HEK293 (cell line): ENCODE data around the gene LRRC4C.

Experiments
- CTCF ChIA-PET: fragments of 350-600 bp; formaldehyde crosslinking; extraction: SDS; loops from one replicate; lab custom pipeline; 2021; ENCODE audit warnings: antibody characterized with exemption; lab: Yijun Ruan, JAX
- POLR2A ChIA-PET: fragments of 300-600 bp; formaldehyde crosslinking; extraction: SDS; loops from one replicate; lab custom pipeline; 2020; ENCODE audit warnings: antibody characterized with exemption, inconsistent platforms; lab: Yijun Ruan, JAX
- H3K27ac ChIP-seq: fragments of 200-500 bp; sonication (Bioruptor generic); 2 replicates; pipeline ENCODE4 v1.5.1; 2014; ENCODE audit warnings: low read depth, low read length, control low read depth, inconsistent platforms; ENCODE audit errors: extremely low read depth
- H3K36me3 ChIP-seq, 2 experiments: fragments of 200-500 bp in 1 of 2; sonication (Bioruptor generic) in 1 of 2; 1 replicate in 1 of 2; 2 replicates in 1 of 2; pipeline ENCODE4 v1.5.1; 2014 to 2017; ENCODE audit warnings: inconsistent platforms in 2 of 2, low read length in 2 of 2; ENCODE audit not compliant: control insufficient read depth in 2 of 2, insufficient read depth in 1 of 2
- H3K4me1 ChIP-seq: fragments of 200-500 bp; sonication (Bioruptor generic); 2 replicates; pipeline ENCODE4 v1.5.1; 2014; ENCODE audit warnings: mild to moderate bottlenecking, low read length, inconsistent platforms; ENCODE audit not compliant: control insufficient read depth, insufficient read depth
- H3K4me3 ChIP-seq: 2 replicates; pipeline ENCODE4 v1.5.1; 2011; ENCODE audit warnings: low read depth, mild to moderate bottlenecking, control low read depth, low read length, moderate library complexity
- H3K9me3 ChIP-seq: fragments of 200-500 bp; sonication (Bioruptor generic); 2 replicates; pipeline ENCODE4 v1.5.1; 2014; ENCODE audit warnings: low read depth, low read length, inconsistent platforms; ENCODE audit not compliant: control insufficient read depth, insufficient read depth
- AEBP2 ChIP-seq: fragments of 450-650 bp; formaldehyde crosslinking; IDR thresholded peaks from 2 replicates; pipeline ENCODE4 v1.5.1; 2016; ENCODE audit warnings: missing biosample characterization, missing genetic modification characterization, borderline replicate concordance
- BCL11B ChIP-seq: fragments of 450-650 bp; formaldehyde crosslinking; IDR thresholded peaks from 2 replicates; pipeline ENCODE4 v1.5.1; 2016; ENCODE audit warnings: low read depth, missing biosample characterization, missing genetic modification characterization
- GLI4 ChIP-seq: fragments of 450-650 bp; formaldehyde crosslinking; IDR thresholded peaks from 2 replicates; pipeline ENCODE4 v1.5.1; 2016; ENCODE audit warnings: missing biosample characterization, missing genetic modification characterization
- HOXD13 ChIP-seq: sonication (generic); formaldehyde crosslinking; IDR thresholded peaks from 2 replicates; pipeline ENCODE4 v1.8.0; 2022; ENCODE audit warnings: missing genetic modification reagents, borderline replicate concordance
- KLF1 ChIP-seq: fragments of 450-650 bp; formaldehyde crosslinking; IDR thresholded peaks from 2 replicates; pipeline ENCODE4 v1.5.1; 2016; ENCODE audit warnings: missing biosample characterization, missing genetic modification characterization
- KLF16 ChIP-seq: fragments of 450-650 bp; formaldehyde crosslinking; IDR thresholded peaks from 2 replicates; pipeline ENCODE4 v1.5.1; 2017; ENCODE audit warnings: missing biosample characterization, missing genetic modification characterization
- SP7 ChIP-seq: fragments of 450-650 bp; formaldehyde crosslinking; IDR thresholded peaks from 2 replicates; pipeline ENCODE4 v1.5.1; 2016; ENCODE audit warnings: missing biosample characterization, missing genetic modification characterization
- TSHZ1 ChIP-seq: fragments of 450-650 bp; formaldehyde crosslinking; IDR thresholded peaks from 2 replicates; pipeline ENCODE4 v1.5.1; 2016; ENCODE audit warnings: missing biosample characterization, missing genetic modification characterization, borderline replicate concordance
- YY1 ChIP-seq: fragments of 450-650 bp; formaldehyde crosslinking; IDR thresholded peaks from 2 replicates; pipeline ENCODE4 v1.5.1; 2018; ENCODE audit warnings: missing biosample characterization, missing genetic modification characterization
- ZBTB1 ChIP-seq: fragments of 450-650 bp; formaldehyde crosslinking; IDR thresholded peaks from 2 replicates; pipeline ENCODE4 v1.5.1; 2016; ENCODE audit warnings: missing biosample characterization, missing genetic modification characterization
- ZBTB6 ChIP-seq: fragments of 450-650 bp; formaldehyde crosslinking; IDR thresholded peaks from 2 replicates; pipeline ENCODE4 v1.5.1; 2017; ENCODE audit warnings: missing biosample characterization, missing genetic modification characterization
- ZNF10 ChIP-seq: fragments of 450-650 bp; formaldehyde crosslinking; IDR thresholded peaks from 2 replicates; pipeline ENCODE4 v1.5.1; 2017; ENCODE audit warnings: missing biosample characterization, missing genetic modification characterization
- ZNF2 ChIP-seq: fragments of 450-650 bp; formaldehyde crosslinking; IDR thresholded peaks from 2 replicates; pipeline ENCODE4 v1.5.1; 2016; ENCODE audit warnings: missing biosample characterization, missing genetic modification characterization
- ZNF274 ChIP-seq, 2 experiments: fragments of 200-500 bp in 1 of 2; fragments of 450-650 bp in 1 of 2; sonication (Bioruptor generic) in 1 of 2; formaldehyde crosslinking in 1 of 2; IDR thresholded peaks; 2 replicates each; pipeline versions ENCODE4 v1.5.1 to v1.6.1; 2014 to 2016; ENCODE audit warnings: borderline replicate concordance in 1 of 2, inconsistent platforms in 1 of 2, low read length in 1 of 2, missing biosample characterization in 1 of 2, missing genetic modification characterization in 1 of 2
- ZNF280C ChIP-seq: fragments of 450-650 bp; formaldehyde crosslinking; IDR thresholded peaks from 2 replicates; pipeline ENCODE4 v1.5.1; 2016; ENCODE audit warnings: missing biosample characterization, missing genetic modification characterization
- ZNF391 ChIP-seq: fragments of 450-650 bp; formaldehyde crosslinking; IDR thresholded peaks from 2 replicates; pipeline ENCODE4 v1.5.1; 2016; ENCODE audit warnings: low read depth, missing biosample characterization, missing genetic modification characterization, borderline replicate concordance
- ZNF518A ChIP-seq: fragments of 450-650 bp; formaldehyde crosslinking; conservative IDR thresholded peaks from 2 replicates; pipeline ENCODE4 v1.5.1; 2016; ENCODE audit warnings: low read depth, missing biosample characterization, missing genetic modification characterization
- ZNF530 ChIP-seq: fragments of 450-650 bp; formaldehyde crosslinking; IDR thresholded peaks from 2 replicates; pipeline ENCODE4 v1.5.1; 2016; ENCODE audit warnings: low read depth, missing biosample characterization, missing genetic modification characterization
- ZNF664 ChIP-seq: fragments of 450-650 bp; formaldehyde crosslinking; IDR thresholded peaks from 2 replicates; pipeline ENCODE4 v1.5.1; 2016; ENCODE audit warnings: missing biosample characterization, missing genetic modification characterization
- ZNF768 ChIP-seq: fragments of 450-650 bp; formaldehyde crosslinking; IDR thresholded peaks from 2 replicates; pipeline ENCODE4 v1.5.1; 2018; ENCODE audit warnings: missing biosample characterization, mild to moderate bottlenecking, missing genetic modification characterization

Gene LRRC4C

GRCh38 chr11:40166892-40167291, 1292.6 kb downstream of the LRRC4C start:
- no peak overlapping the region for H3K4me3 ChIP-seq
- H3K27ac ChIP-seq: no peak overlapping the region
- no peak for TF ChIP-seq ZNF518A (tag by site-specific recombination)
- TF ChIP-seq TSHZ1 (tag by site-specific recombination): no peak
- no peak for TF ChIP-seq ZNF2
- TF ChIP-seq SP7 (tag by site-specific recombination): no peak
- TF ChIP-seq ZNF274 (IDR thresholded peaks at IDR 0.05; ENCODE audit: low read length): no peak
- no peak for TF ChIP-seq ZNF274 (tag by site-specific recombination; IDR thresholded peaks at IDR 0.05; ENCODE audit: borderline replicate concordance)
- no peak for TF ChIP-seq KLF1 (tag by site-specific recombination)
- TF ChIP-seq ZNF280C: no peak
- no peak for TF ChIP-seq ZNF391 (tag by site-specific recombination)
- no peak for TF ChIP-seq ZNF10 (tag by site-specific recombination)
- TF ChIP-seq BCL11B: no peak
- CTCF ChIA-PET: no interaction called here
- POLR2A ChIA-PET: no interaction called here
- H3K4me1 ChIP-seq: no peaks in the 10 kb centered on the region
- H3K9me3 ChIP-seq: no peaks in the 10 kb centered on the region
- H3K36me3 ChIP-seq: no peaks in the 10 kb centered on the region

GRCh38 chr11:40162901-40163883, 1296.3 kb downstream of the LRRC4C start:
- no peaks in the 10 kb centered on the region for H3K9me3 ChIP-seq
- H3K4me1 ChIP-seq: no peaks in the 10 kb centered on the region
- POLR2A ChIA-PET: no interaction called here
- CTCF ChIA-PET: no interaction called here
- H3K4me3 ChIP-seq: no peak overlapping the region
- H3K27ac ChIP-seq: no peak overlapping the region
- no peaks in the 10 kb centered on the region for H3K36me3 ChIP-seq
- TF ChIP-seq KLF16 (tag by site-specific recombination) (no peak), ZBTB6 (no peak), HOXD13 (CRISPR knock-in tag) (no peak), ZNF664 (tag by site-specific recombination) (no peak), ZNF768 (tag by site-specific recombination) (no peak), YY1 (tag by site-specific recombination) (no peak), GLI4 (tag by site-specific recombination) (no peak), ZNF530 (no peak), AEBP2 (tag by site-specific recombination) (no peak), ZBTB1 (tag by site-specific recombination) (no peak)
